Upper lobe of left lung (tissue), 4 donors: ENCODE data around the gene RAI14.

Experiments
- CTCF ChIP-seq, 6 experiments: fragments of 450-650 bp in 4 of 6; fragments of 200-600 bp in 2 of 6; sonication (generic) in 2 of 6; IDR thresholded peaks; one replicate each; pipeline ENCODE4 v1.5.1; 2016 to 2019; ENCODE audit warnings: antibody characterized with exemption in 6 of 6
- EP300 ChIP-seq, 4 donors: sonication (generic); formaldehyde crosslinking; IDR thresholded peaks; one replicate each; pipeline ENCODE4 v1.5.1; 2017; ENCODE audit warnings: antibody characterized with exemption in 4 of 4, control low read depth in 2 of 4
- POLR2A ChIP-seq, 4 donors: fragments of 450-650 bp; IDR thresholded peaks; one replicate each; pipeline ENCODE4 v1.5.1; 2016 to 2017; ENCODE audit warnings: antibody characterized with exemption in 4 of 4, mild to moderate bottlenecking in 2 of 4

DNA sequence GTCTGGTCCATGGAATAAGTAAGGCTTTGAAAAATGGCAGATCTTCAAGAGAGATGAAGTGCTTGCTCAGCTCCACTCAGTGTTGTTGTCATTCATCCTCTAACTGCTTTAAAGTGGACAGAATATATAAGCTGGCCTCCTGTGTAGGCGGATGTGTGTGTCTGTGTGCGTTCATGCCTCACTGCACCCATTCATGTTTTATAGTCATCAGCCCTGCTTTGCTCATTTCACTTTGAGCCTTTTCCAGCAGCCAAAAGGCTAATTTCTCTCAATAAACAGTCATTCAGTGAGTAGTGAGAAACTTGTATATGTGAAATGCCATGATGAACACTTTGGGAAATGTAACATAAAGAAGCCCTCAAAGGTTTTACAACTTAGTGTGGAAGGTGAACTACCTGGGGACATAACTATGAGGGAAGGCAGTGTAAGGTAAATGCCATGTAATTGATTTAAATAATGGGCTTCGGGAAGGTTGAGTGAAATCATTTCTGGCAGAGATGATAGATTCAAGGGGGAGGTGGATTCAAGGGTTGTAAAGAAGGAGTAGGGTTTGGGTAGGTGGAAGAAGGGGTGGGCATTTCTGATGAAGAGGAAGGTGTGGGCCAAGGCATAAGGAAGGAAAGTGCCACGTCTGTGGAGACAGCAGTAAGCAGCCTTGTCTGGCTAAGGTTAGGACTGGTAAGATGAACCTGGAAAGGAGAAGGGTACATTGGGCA is 198.5 kb downstream of the RAI14 start:
- no peak for TF ChIP-seq CTCF (IDR thresholded peaks at IDR 0.05)
- no peak for TF ChIP-seq POLR2A (IDR thresholded peaks at IDR 0.05)
- no peak for TF ChIP-seq EP300 (IDR thresholded peaks at IDR 0.05)
